HG03521 (cell line): ENCODE measurements around the gene ZC3H10.
"Not testable (repeated sequence)": the region's sequence is repeated elsewhere in the genome, so short reads cannot be mapped to it uniquely, and the experiment has no call there.

Experiments used
- ATAC-seq: cut with Tn5 transposase; IDR thresholded peaks from one replicate; pipeline ENCODE4 v1.9.1; 2021; ENCODE audit warnings: mild to moderate bottlenecking, moderate library complexity; ENCODE audit not compliant: unreplicated experiment

The ZC3H10 gene, protein sequence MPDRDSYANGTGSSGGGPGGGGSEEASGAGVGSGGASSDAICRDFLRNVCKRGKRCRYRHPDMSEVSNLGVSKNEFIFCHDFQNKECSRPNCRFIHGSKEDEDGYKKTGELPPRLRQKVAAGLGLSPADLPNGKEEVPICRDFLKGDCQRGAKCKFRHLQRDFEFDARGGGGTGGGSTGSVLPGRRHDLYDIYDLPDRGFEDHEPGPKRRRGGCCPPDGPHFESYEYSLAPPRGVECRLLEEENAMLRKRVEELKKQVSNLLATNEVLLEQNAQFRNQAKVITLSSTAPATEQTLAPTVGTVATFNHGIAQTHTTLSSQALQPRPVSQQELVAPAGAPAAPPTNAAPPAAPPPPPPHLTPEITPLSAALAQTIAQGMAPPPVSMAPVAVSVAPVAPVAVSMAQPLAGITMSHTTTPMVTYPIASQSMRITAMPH

DNA sequence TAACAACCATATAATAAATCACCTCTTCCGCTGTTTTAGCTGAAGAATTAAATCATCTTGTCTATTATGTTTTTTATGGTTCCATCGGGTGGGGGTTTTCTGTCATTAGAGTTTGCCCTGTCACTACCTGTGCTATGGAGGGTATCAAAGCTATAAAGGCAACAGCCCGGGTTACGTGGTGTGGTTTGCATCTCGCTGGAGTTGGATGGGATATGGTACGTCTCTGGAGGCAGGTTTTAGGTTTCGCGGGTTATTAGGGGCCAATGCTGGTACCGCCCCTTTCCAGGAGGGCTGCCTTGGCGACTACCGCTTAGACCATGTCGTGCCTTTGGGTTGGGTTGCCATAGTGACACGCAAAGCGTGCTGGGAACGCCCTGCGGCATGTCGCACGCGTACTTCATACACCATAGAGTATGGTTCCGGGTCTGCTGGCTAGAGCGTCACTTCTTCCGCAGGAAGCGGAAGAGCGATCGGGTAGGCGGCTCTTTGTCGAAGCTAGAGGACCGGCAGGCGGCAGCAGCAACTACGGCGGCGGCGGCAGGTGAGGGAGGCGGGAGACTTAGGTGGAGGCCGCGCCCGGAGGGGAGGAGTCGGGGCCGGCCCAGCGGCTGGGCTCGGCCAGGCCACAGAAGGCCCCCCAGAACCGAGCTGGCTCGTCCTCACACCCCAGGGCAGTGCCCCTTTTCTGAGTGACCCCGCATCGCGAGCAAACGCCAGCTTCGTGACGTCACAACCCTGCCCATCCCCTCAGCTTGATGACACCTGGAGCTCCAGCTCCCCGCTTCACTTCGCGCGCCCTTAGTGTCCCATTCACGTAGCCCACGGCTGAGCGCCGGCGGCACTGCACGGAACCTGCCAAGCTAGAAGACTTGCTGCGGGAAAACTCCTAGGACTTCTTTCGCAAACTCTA is at the start of gene ZC3H10:
Gene ZC3H10 (plus strand): TSS at position 489 of the 910 bp plus-strand sequence. CDS start 2,297 bp downstream, outside the sequence.
- peak; percentile 77 for ATAC-seq

DNA sequence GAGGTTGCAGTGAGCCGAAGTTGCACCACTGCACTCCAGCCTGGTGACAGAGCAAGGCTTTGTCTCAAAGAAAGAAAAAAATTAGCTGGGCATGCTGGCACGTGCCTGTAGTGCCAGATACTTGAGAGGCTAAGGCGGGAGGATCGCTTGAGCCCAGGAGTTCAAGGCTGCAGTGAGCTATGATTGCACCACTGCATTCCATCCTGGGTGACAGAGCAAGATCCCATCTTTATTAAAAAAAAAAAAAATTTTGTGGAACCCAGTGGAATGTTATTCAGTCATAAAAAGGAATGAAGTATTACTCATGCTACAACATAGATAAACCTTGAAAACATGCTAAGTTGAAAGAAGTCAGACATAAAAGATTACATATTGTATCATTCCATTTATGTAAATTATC is 46.4 kb upstream of the ZC3H10 start:
- ATAC-seq: no peak

DNA sequence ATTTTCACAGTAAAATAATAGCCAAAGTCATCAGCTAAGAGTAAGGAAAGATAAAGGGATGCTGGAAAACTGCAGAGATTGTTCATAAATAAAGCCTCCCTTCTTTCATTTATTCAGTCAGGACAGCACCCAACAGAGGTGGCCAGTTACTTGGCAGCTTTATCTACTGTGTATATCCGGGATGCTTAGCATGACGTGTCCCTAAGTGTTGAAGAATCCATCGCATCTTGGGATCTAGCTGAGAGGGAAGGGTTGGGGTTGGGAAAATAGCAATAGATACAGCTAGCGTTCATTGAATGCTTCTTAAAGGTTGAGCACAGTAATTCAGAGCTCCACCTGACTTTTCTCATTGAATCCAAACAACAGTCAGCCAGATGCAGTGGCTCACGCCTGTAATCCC is 43.7 kb upstream of the ZC3H10 start:
- ATAC-seq: no peak

DNA sequence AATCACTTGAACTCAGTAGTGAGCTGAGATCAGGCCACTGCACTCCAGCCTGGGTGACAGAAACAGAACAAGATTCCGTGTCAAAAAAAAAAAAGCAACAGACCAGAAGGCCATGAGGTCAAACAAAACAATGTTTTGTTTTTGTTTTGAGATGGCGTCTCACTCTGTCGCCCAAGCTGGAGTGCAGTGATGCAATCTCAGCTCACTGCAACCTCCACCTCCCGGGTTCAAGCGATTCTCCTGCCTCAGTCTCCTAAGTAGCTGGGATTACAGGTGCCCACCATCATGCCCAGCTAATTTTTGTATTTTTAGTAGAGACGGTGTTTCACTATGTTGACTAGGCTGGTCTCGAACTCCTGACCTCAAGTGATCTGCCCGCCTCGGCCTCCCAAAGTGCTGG is 40.1 kb upstream of the ZC3H10 start:
- ATAC-seq: not testable (repeated sequence)

DNA sequence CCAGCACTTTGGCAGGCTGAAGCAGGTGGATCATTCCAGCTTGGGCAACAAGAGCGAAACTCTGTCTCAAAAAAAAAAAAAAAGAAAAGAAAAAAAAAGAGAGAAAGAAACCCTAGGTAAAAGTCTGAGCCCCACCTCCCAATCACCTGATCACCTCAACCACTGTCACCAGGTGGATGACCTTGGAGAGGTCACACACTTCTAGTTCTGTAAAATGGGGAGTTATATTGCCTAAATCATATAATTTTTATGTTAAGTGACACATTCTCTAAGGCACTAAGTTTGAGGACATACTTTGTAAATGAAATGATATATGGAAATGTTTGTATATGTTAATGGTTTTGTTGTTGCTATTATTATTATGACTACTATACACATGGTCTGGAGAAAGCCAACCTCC is 39.6 kb upstream of the ZC3H10 start:
- ATAC-seq: no peak

DNA sequence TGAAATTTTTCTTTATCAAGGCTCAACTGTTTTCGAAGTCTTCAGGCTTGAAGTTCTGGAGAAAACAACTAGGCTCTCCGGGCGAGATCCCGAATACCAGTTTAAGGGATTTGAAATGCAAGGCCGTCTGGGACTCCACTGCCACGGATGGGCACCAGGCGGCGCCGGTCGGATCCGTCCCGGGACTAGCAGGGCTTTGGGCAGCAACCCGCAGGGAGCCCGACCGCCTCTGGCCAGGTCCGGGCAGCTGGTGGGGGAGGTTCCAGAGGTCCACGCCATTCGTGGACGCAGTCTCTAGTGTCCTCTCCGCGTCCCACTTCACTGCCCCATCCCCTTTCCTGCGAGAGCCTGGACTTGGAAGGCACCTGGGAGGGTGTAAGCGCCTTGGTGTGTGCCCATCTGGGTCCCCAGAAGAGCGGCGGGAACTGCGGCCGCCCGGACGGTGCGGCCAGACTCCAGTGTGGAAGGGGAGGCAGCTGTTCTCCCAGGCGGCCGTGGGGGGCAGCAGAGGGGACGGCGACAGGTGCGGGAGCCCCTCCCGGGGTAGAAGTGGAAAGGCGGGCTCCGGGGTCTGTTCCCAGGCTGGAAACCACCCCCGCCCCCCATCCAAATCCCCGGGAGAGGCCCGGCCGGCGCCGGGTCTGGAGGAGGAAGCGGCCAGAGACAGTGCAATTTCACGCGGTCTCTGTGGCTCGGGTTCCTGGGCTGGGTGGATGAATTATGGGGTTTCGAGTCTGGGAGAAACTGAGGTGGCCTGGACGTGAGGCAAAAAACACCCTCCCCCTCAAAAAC is 38.9 kb upstream of the ZC3H10 start:
- peak; percentile 46 for ATAC-seq

DNA sequence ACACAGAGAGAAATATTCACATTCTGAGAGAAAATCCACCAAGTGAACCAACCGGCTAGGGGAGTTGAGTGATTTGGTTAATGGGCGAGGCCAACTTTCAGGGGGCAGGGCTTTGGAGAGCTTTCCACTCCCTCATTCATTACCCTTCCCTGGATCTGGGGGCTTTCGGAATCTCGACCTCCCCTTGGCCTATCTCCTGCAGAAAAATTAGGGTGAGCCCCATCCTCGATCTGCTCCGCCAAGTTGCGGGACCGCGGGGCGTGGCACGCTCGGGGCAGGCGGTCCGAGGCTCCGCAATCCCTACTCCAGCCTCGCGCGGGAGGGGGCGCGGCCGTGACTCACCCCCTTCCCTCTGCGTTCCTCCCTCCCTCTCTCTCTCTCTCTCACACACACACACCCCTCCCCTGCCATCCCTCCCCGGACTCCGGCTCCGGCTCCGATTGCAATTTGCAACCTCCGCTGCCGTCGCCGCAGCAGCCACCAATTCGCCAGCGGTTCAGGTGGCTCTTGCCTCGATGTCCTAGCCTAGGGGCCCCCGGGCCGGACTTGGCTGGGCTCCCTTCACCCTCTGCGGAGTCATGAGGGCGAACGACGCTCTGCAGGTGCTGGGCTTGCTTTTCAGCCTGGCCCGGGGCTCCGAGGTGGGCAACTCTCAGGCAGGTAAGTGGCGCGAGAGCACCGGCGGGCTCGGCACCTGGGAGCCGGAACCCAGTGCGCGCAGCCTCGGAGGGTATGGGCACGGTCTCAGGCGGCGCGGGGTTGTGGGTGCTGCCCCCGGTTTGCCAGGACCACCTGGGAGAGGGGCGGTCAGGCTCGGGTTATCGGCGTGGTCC is 38.1 kb upstream of the ZC3H10 start, which contains the start of gene ERBB3:
Gene ERBB3 (plus strand): TSS at position 443 of the 833 bp plus-strand sequence. CDS start 136 bp downstream, at position 579.
- ATAC-seq: peak; percentile 18

DNA sequence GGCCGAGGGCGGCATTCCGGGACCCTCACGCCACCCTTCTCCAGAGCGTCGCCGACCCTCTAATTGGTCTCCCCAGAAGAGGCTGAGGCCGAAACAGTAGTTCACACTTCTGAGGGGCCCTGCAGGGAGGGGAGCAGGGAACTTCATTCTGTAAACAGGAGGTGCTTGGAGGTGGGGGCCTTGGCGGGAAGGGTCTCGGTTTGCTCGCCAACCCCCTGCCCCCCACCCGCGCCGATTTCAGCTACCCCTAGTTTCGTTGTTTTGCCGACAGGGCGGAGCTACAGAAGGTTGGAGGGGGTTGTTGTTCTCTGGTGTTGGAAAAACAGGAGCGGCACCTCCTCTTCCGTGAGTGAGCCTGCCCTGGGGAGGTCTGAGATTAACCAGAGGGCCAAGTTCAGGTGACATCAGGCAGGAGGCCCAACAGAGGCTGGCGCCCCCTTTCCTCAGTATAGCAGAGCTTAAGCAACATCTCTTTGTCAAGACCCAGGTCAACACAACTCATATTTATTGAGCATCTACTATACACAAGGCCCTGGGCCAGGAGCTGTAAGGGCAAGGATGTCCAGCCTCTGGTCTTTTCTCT is 37.4 kb upstream of the ZC3H10 start:
- ATAC-seq: no peak

DNA sequence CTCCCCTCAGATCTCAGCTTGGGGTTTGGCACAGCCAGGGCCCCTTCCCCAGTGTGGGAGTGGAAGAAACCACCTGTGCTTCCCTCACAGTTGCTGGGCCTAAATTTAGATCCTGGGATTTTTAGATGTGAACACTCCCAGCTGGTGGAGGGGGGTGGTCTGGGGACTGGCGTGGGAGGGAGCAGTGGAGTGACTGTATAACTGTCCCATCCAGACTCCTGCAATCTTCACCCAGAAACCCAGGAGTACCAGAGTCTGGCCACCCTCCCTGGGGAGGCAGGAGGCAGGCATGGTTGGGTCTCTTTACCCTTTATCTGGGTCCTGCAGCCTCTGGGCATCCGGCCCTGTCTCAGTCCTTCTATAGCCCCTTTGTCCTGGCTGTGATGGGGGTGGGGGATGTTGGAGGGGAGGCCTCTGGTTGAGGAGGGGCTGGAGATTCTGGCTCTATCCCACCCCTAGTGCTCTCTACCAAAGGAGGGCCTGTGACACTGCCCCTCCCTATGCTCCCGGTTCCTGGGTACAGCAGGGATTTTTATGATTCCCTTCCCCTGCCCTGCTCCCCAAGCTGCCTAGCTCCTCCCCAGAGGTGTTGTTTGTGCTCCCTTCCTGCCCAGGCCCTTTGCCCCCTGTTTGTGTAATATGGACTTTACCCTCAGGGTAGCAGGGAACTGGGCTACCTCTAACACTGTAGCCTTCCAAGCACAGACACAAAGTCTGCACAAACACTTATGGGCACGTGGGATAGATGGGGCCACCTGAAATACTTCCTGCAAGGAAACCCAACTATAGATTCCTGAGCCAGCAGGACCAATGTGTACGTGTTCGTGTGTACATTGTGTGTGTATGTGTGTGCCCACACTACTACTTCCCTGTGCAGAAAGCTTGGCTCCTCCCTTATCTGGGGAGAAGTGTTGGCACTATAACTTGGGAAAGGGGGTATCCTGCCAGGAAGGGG is 36.4 kb upstream of the ZC3H10 start:
- ATAC-seq: no peak

DNA sequence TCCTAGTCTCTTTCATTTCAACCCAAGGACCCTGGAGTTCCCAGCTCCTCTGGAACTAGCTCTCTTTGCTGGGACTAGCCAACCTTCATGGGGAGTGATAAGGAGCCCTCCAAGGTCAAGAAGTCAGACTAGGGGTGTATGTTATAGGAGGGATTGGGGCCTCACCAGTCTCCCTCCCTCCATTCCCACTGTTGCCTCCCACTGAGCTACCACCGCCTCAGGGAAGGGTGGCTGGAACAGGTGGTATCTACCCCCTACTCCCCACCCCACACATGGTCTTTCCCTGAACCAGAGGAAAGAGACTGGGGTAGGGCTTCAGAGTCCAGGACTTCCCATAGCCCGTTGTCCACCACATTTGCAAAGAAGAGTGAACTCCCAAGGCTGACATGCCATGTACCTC is 35.7 kb upstream of the ZC3H10 start:
- no peak for ATAC-seq

DNA sequence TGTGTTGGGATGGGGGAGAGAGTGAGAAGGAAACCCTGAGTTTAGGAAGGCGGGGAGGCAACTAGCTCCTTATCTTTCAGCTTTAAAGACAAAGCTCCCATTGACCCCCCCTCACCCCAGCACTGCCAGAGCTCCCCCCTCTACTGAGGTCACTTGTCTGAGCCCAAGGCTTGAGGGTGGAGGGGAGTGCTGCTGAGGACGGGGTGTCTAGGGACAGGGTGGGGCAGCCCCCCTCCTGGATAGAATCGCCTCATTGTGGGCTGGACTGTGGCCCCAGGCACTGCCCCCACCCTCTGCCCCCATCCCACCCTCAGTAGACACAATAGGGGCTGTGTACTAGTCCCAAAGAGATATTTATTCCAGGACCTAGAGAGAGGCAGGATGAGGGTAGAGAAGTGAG is 35.1 kb upstream of the ZC3H10 start:
- no peak for ATAC-seq

DNA sequence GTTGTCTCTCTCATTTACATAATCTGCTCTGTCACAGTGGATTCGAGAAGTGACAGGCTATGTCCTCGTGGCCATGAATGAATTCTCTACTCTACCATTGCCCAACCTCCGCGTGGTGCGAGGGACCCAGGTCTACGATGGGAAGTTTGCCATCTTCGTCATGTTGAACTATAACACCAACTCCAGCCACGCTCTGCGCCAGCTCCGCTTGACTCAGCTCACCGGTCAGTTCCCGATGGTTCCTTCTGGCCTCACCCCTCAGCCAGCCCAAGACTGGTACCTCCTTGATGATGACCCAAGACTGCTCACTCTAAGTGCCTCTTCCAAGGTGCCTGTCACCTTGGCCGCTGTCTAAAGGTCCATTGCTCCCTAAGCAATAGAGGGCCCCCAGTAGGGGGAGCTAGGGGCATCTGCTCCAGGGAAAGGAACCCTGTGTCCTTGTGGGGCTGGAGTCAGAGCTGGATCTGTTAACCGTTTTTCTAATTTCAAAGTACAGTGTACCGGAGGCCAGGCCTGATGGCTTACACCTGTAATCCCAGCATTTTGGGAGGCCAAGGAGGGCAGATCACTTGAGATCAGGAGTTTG is 33.0 kb upstream of the ZC3H10 start:
- no peak for ATAC-seq

DNA sequence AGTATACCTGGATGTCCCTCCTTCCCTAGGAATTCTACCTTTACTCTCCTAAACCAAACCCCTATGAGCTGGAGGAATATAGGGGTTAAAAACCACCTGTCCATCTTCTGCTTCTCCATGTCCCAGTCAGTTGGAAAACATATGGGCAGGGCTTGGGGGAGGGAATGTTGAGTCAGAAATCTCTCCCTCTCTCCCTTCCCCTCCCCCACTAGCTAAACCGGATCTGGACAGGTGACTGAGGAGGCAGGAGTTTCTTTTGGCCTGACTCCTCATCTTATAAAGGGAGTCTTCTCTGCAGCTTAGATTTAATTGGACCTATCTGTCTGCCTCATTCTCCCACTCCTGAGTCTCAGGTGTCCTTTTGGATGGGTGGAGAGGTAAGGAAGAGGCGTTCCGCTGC is 32.0 kb upstream of the ZC3H10 start:
- no peak for ATAC-seq

DNA sequence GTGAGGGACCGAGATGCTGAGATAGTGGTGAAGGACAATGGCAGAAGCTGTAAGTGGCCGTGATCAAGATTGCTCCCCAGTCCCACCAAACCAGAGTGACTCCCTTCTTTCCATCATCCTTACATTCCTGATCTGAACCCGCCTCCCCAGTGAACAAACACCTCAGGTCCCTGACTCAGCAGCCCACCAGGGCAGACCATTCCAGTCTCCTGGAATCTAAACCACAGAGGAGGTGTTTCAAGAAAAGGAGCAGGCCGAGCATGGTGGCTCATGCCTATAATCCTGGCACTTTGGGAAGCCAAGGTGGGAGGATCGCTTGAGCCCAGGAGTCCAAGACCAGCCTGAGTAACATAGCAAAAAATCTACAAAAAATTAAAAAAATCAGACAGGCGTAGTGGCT is 31.5 kb upstream of the ZC3H10 start:
- no peak for ATAC-seq

DNA sequence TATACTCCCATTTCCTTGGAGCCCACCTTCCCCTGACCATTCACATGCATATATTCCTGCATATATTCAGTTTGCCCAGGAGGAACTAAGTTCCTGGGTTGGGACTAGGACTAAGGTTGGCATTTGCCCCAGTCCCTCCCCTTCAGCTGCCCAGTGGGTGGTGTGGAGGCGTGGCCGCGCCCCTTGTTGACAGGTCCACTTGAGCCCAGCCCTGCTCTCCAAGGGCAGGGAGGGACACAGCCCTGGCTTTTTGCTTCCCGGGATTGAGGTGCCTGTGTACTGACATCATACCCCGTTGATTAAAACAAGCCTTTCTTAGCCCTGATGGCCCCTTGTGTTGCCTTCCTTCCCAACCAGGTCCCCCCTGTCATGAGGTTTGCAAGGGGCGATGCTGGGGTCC is 30.8 kb upstream of the ZC3H10 start:
- ATAC-seq: no peak

DNA sequence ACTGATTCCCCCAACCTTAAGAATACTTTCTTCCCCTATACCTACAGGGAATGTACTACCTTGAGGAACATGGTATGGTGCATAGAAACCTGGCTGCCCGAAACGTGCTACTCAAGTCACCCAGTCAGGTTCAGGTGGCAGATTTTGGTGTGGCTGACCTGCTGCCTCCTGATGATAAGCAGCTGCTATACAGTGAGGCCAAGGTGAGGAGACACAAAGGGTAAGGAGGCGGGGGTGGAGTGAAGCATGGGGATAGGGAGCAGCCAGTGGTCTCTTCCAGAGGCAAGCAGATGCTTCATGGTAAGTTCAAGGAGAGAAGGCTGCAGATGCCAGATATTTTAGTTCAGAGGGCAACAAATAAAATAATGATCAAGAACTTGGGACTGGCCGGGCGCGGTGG is 20.3 kb upstream of the ZC3H10 start:
- ATAC-seq: no peak

DNA sequence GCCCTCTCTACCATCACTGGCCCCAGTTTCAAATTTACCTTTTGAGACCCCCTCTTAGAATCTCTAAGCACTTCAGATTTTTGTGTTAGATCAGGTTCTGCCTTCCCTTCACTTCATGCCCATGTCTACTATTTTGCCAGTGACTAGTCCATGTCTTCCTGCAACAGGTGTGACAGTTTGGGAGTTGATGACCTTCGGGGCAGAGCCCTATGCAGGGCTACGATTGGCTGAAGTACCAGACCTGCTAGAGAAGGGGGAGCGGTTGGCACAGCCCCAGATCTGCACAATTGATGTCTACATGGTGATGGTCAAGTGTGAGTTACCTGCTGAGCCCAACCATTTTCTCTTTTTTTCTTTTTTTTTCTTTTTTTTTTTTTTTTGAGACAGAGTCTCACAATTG is 19.5 kb upstream of the ZC3H10 start:
- no peak for ATAC-seq

DNA sequence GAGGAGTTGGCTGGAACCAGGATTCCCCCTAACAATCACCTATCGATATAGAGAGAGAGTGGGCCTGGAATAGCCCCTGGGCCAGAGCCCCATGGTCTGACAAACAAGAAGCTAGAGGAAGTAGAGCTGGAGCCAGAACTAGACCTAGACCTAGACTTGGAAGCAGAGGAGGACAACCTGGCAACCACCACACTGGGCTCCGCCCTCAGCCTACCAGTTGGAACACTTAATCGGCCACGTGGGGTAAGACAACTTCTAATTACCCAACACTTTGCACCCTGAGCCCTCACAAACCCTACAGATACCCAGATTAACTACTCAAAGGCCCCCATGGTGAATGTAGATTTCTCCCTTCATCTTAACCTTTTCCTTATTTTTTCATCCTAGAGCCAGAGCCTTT is 18.3 kb upstream of the ZC3H10 start:
- ATAC-seq: no peak
